Measurements from ENCODE around the gene SAMMSON.

DNA sequence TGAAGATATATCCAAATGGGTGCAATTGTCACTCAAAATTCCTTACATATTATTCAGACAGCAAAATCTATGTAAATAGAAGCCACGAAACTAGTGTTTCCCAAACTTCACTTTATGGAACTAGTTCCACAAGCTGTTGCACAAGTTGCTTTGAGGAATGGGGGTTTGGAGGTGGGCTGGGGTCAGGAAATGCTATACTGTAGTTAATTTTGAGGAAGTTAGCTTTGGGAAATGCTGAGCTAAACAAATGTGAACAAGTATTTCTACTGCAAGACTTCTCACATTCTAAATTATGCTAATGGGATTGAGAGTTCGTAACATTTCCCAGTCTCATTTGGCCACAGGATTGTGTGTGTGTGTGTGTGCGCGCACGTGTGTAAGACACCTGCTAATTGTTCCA lies 28.7 kb upstream of the SAMMSON start:
- TF ChIP-seq, protein P1, sequence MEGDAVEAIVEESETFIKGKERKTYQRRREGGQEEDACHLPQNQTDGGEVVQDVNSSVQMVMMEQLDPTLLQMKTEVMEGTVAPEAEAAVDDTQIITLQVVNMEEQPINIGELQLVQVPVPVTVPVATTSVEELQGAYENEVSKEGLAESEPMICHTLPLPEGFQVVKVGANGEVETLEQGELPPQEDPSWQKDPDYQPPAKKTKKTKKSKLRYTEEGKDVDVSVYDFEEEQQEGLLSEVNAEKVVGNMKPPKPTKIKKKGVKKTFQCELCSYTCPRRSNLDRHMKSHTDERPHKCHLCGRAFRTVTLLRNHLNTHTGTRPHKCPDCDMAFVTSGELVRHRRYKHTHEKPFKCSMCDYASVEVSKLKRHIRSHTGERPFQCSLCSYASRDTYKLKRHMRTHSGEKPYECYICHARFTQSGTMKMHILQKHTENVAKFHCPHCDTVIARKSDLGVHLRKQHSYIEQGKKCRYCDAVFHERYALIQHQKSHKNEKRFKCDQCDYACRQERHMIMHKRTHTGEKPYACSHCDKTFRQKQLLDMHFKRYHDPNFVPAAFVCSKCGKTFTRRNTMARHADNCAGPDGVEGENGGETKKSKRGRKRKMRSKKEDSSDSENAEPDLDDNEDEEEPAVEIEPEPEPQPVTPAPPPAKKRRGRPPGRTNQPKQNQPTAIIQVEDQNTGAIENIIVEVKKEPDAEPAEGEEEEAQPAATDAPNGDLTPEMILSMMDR (IDR thresholded peaks at IDR 0.05) = no peak
- no peak for TF ChIP-seq EZH2 (IDR thresholded peaks at IDR 0.05; ENCODE audit: borderline replicate concordance, insufficient read depth, low read depth, low read length, poor library complexity, severe bottlenecking)
